ENCODE data around the gene GCNT4.
A peak's percentile ranks its signal among the peaks of the same experiment; 100 is the strongest.
"Not testable (repeated sequence)": the region's sequence is repeated elsewhere in the genome, so short reads cannot be mapped to it uniquely, and the experiment has no call there.

GCNT4 gene, protein sequence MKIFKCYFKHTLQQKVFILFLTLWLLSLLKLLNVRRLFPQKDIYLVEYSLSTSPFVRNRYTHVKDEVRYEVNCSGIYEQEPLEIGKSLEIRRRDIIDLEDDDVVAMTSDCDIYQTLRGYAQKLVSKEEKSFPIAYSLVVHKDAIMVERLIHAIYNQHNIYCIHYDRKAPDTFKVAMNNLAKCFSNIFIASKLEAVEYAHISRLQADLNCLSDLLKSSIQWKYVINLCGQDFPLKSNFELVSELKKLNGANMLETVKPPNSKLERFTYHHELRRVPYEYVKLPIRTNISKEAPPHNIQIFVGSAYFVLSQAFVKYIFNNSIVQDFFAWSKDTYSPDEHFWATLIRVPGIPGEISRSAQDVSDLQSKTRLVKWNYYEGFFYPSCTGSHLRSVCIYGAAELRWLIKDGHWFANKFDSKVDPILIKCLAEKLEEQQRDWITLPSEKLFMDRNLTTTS

DNA sequence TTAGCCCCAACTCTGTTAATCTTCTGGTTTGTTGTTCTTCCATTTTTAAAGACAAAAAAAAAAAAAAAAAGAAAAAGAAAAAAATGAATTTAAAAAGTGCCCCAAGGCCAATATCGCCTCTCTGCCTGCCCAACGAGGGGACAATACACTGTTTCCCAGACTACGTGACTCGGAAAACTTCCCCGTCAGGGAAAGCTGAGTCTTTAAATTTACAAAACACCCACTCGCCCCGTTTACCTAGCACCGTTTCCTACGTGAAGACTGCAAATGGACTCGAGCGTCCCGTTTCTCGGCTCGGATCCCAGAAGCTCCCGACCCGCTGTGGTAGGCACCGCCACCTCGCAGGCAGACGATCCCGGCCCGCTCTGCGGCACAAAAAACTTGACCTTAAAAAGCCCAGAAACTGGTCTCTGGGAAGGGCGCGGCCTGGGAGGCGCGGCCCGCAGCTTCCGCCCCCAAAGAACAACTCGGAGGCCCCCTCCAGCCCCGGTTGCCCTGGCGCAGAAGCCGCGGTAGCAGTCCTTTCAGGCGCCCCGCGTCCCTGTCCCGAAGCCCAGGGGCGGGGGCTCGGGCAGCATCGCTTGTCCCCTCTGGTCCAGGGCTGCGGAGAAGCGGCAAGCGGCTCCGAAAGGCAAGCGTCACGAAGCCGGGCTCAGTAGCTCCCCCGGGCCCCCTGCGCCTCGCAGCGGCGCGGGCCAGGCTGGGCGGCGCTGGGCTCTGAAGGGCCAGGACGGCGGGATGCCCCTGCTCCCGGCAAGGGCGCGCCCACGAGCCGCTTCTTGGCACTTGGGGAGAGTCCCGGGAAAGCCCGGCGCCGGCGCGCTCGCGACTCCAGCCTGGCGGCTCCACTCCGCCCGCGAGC is at the start of gene GCNT4:
TSS of gene GCNT4 (minus strand) at position 367 of the 862 bp plus-strand sequence. CDS start 22,521 bp downstream, outside the sequence.
- H3K27me3 ChIP-seq (ENCODE audit: control insufficient read depth in 2 of 2, insufficient read depth in 2 of 2, low read length in 2 of 2) = no peaks in the 10 kb centered on the region
- peak within 1 kb of the TSS; percentile 70 to 82 for H3K4me3 ChIP-seq (ENCODE audit: low read length in 2 of 2)
- peak within 1 kb of the TSS; percentile 72 to 73 for H3K9ac ChIP-seq (ENCODE audit: low read depth in 1 of 2, low read length in 2 of 2)
- no peaks in the 10 kb centered on the region for H3K36me3 ChIP-seq (ENCODE audit: control insufficient read depth in 2 of 2, insufficient read depth in 2 of 2, low read length in 2 of 2)
- H3K9me3 ChIP-seq (ENCODE audit: control insufficient read depth in 2 of 2, low read length in 2 of 2) = no peaks in the 10 kb centered on the region
- H3K4me1 ChIP-seq (ENCODE audit: control insufficient read depth in 2 of 2, insufficient read depth in 2 of 2, low read length in 2 of 2) = peaks cover 29 to 35% of the 10 kb centered on the region in 2 donors
- peak within 1 kb of the TSS; percentile 75 to 77 for H3K27ac ChIP-seq (ENCODE audit: low read depth in 2 of 2, low read length in 2 of 2)

DNA sequence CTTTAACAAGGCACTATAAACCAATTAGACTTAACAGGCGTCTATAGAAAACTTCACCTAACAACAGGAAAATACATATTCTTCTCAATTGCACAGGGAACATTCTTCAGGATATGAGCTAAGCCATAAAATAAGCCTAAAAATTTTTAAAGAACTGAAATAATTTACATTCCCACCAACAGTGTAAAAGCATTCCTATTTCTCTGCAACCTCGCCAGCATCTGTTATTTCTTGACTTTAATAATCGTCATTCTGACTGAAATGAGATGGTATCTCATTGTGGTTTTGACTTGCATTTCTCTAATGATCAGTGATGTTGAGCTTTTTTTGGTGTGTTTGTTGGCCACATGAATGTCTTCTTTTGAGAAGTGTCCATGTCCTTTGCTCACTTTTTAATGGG is 43.6 kb upstream of the GCNT4 start:
- not testable (repeated sequence) for H3K4me3 ChIP-seq (ENCODE audit: low read length in 2 of 2); H3K27me3 ChIP-seq (ENCODE audit: control insufficient read depth in 2 of 2, insufficient read depth in 2 of 2, low read length in 2 of 2); H3K9ac ChIP-seq (ENCODE audit: low read depth in 1 of 2, low read length in 2 of 2); H3K36me3 ChIP-seq (ENCODE audit: control insufficient read depth in 2 of 2, insufficient read depth in 2 of 2, low read length in 2 of 2); H3K9me3 ChIP-seq (ENCODE audit: control insufficient read depth in 2 of 2, low read length in 2 of 2); H3K27ac ChIP-seq (ENCODE audit: low read depth in 2 of 2, low read length in 2 of 2); H3K4me1 ChIP-seq (ENCODE audit: control insufficient read depth in 2 of 2, insufficient read depth in 2 of 2, low read length in 2 of 2)

DNA sequence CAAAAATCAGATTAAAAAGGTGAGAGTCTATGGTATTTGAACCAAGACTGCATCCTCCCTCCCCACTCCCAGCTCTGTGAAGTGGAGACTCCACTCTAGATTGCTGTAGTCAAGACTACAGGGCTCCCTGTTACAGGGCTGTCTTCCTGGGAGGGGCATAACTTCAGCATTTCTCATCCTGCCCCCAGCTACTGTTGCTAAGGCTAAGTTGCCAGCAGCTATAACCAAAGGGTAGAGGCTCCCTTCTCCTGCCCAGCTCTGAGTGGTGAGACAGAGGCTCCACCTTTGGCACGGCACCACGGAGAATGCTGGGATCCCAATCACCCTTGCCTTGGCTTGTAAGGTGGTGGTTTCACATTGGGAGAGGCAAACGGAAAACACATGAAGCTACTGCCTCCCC is 39.2 kb upstream of the GCNT4 start:
- Histone ChIP-seq H3K9me3 (ENCODE audit: control insufficient read depth in 2 of 2, low read length in 2 of 2) (no peaks in the 10 kb centered on the region), H3K4me3 (ENCODE audit: low read length in 2 of 2) (no peak overlapping the region), H3K27ac (ENCODE audit: low read depth in 2 of 2, low read length in 2 of 2) (no peak overlapping the region), H3K9ac (ENCODE audit: low read depth in 1 of 2, low read length in 2 of 2) (no peak overlapping the region), H3K4me1 (ENCODE audit: control insufficient read depth in 2 of 2, insufficient read depth in 2 of 2, low read length in 2 of 2) (no peaks in the 10 kb centered on the region), H3K27me3 (ENCODE audit: control insufficient read depth in 2 of 2, insufficient read depth in 2 of 2, low read length in 2 of 2) (peaks cover 0 to 2% of the 10 kb centered on the region in 2 donors), H3K36me3 (ENCODE audit: control insufficient read depth in 2 of 2, insufficient read depth in 2 of 2, low read length in 2 of 2) (no peaks in the 10 kb centered on the region)

DNA sequence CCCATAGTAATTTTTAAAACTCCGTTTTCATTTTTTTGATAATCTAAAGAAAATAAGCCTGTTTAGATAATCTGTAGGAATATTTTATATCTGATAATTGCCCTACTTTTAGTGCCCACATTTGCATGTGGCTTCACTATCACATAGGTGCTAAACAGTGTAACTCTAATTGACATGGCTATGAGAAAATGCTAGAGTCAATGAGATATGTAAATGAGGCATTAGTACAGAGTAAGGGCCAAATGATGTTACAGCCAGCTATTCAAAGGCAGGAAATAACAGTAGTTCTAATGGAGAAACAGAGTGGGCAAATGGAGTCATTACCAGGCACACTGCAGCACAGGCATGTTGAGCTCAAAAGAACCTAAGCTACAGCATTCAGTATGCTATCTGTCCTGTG is 37.3 kb upstream of the GCNT4 start:
- Histone ChIP-seq H3K4me3 (ENCODE audit: low read length in 2 of 2) (no peak overlapping the region), H3K9ac (ENCODE audit: low read depth in 1 of 2, low read length in 2 of 2) (no peak overlapping the region), H3K36me3 (ENCODE audit: control insufficient read depth in 2 of 2, insufficient read depth in 2 of 2, low read length in 2 of 2) (no peaks in the 10 kb centered on the region), H3K27ac (ENCODE audit: low read depth in 2 of 2, low read length in 2 of 2) (no peak overlapping the region), H3K27me3 (ENCODE audit: control insufficient read depth in 2 of 2, insufficient read depth in 2 of 2, low read length in 2 of 2) (peaks cover 0 to 2% of the 10 kb centered on the region in 2 donors), H3K9me3 (ENCODE audit: control insufficient read depth in 2 of 2, low read length in 2 of 2) (no peaks in the 10 kb centered on the region), H3K4me1 (ENCODE audit: control insufficient read depth in 2 of 2, insufficient read depth in 2 of 2, low read length in 2 of 2) (no peaks in the 10 kb centered on the region)

DNA sequence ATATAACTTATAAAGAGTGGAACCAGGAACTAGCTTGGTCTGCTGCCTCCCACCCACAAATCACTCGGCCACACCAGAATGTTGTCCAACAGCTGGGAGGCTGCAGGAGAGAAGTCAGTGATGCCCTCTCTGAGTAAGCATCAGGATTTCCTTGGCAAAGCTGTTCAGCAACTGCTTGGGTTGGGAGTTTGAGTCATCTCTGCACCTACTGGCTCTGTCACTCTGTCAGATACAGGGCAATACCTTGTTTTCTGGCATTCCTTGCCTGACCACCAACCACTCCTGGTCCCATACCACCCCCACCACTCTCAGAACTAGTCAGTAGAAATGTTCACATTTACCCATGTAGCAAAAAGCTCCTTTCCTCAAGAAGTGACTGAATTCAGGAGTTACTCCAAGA is 36.8 kb upstream of the GCNT4 start:
- Histone ChIP-seq H3K27ac (ENCODE audit: low read depth in 2 of 2, low read length in 2 of 2) (no peak overlapping the region), H3K9ac (ENCODE audit: low read depth in 1 of 2, low read length in 2 of 2) (no peak overlapping the region), H3K27me3 (ENCODE audit: control insufficient read depth in 2 of 2, insufficient read depth in 2 of 2, low read length in 2 of 2) (peaks cover 0 to 2% of the 10 kb centered on the region in 2 donors), H3K36me3 (ENCODE audit: control insufficient read depth in 2 of 2, insufficient read depth in 2 of 2, low read length in 2 of 2) (no peaks in the 10 kb centered on the region), H3K4me1 (ENCODE audit: control insufficient read depth in 2 of 2, insufficient read depth in 2 of 2, low read length in 2 of 2) (no peaks in the 10 kb centered on the region), H3K9me3 (ENCODE audit: control insufficient read depth in 2 of 2, low read length in 2 of 2) (no peaks in the 10 kb centered on the region), H3K4me3 (ENCODE audit: low read length in 2 of 2) (no peak overlapping the region)

DNA sequence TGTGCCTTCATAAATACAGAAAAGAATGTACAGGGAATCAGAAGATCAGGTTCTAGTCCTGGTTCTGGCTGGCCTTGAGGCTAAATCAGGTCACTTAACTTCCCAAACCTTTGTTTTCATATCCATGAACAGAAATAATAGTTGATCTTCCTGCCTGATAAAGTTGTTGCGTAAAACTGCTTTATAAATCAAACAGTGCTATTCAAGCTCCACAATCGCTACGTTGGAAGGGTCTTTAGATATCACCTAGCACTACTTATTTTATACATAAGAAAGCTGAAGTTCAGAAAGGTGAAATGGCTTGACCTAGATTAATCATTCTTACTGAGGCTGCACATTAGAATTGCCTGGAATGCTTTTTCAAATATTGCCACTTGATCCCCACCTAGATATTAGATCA is 36.3 kb upstream of the GCNT4 start:
- Histone ChIP-seq H3K4me3 (ENCODE audit: low read length in 2 of 2) (no peak overlapping the region), H3K4me1 (ENCODE audit: control insufficient read depth in 2 of 2, insufficient read depth in 2 of 2, low read length in 2 of 2) (no peaks in the 10 kb centered on the region), H3K27ac (ENCODE audit: low read depth in 2 of 2, low read length in 2 of 2) (no peak overlapping the region), H3K9ac (ENCODE audit: low read depth in 1 of 2, low read length in 2 of 2) (no peak overlapping the region), H3K27me3 (ENCODE audit: control insufficient read depth in 2 of 2, insufficient read depth in 2 of 2, low read length in 2 of 2) (peaks cover 0 to 2% of the 10 kb centered on the region in 2 donors), H3K9me3 (ENCODE audit: control insufficient read depth in 2 of 2, low read length in 2 of 2) (no peaks in the 10 kb centered on the region), H3K36me3 (ENCODE audit: control insufficient read depth in 2 of 2, insufficient read depth in 2 of 2, low read length in 2 of 2) (no peaks in the 10 kb centered on the region)

DNA sequence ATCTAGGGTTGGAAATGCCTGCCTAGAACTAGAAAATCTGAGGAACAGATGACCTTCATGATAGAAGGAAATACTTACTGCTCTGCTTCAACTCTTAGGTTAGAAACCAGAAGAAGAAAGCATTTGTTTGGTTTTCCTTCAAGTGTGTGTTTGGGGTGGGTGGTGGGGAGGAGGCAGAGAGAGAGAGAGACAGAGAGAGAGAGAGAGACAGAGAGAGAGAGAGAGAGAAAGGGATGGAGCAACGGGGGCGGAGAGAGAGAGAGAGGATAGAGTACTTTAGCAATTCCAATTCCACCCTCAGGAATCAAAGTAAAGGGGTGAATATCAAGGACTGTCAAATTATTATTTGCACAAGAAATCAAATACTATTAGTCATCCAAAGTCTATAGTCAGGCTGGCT is 29.2 kb upstream of the GCNT4 start:
- Histone ChIP-seq H3K27me3 (ENCODE audit: control insufficient read depth in 2 of 2, insufficient read depth in 2 of 2, low read length in 2 of 2) (no peaks in the 10 kb centered on the region), H3K9ac (ENCODE audit: low read depth in 1 of 2, low read length in 2 of 2) (no peak overlapping the region), H3K4me1 (ENCODE audit: control insufficient read depth in 2 of 2, insufficient read depth in 2 of 2, low read length in 2 of 2) (no peaks in the 10 kb centered on the region), H3K27ac (ENCODE audit: low read depth in 2 of 2, low read length in 2 of 2) (no peak overlapping the region), H3K4me3 (ENCODE audit: low read length in 2 of 2) (no peak overlapping the region), H3K36me3 (ENCODE audit: control insufficient read depth in 2 of 2, insufficient read depth in 2 of 2, low read length in 2 of 2) (no peaks in the 10 kb centered on the region), H3K9me3 (ENCODE audit: control insufficient read depth in 2 of 2, low read length in 2 of 2) (no peaks in the 10 kb centered on the region)

DNA sequence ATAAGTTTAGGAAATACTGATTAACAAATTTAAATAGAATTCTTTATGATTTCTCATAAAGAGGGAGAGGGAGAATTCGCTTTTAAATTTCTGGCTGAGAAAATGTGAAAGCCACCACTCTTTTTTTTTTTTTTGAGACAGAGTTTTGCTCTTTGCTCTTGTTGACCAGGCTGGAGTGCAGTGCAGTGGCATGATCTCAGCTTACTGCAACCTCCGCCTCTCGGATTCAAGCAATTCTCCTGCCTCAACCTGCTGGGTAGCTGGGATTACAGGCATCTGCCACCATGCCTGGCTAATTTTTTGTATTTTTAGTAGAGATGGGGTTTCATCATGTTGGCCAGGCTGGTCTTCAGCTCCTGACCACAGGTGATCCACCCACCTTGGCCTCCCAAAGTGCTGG is 27.0 kb upstream of the GCNT4 start:
- not testable (repeated sequence) for H3K9me3 ChIP-seq (ENCODE audit: control insufficient read depth in 2 of 2, low read length in 2 of 2); H3K36me3 ChIP-seq (ENCODE audit: control insufficient read depth in 2 of 2, insufficient read depth in 2 of 2, low read length in 2 of 2); H3K4me3 ChIP-seq (ENCODE audit: low read length in 2 of 2); H3K27ac ChIP-seq (ENCODE audit: low read depth in 2 of 2, low read length in 2 of 2); H3K4me1 ChIP-seq (ENCODE audit: control insufficient read depth in 2 of 2, insufficient read depth in 2 of 2, low read length in 2 of 2); H3K9ac ChIP-seq (ENCODE audit: low read depth in 1 of 2, low read length in 2 of 2); H3K27me3 ChIP-seq (ENCODE audit: control insufficient read depth in 2 of 2, insufficient read depth in 2 of 2, low read length in 2 of 2)

DNA sequence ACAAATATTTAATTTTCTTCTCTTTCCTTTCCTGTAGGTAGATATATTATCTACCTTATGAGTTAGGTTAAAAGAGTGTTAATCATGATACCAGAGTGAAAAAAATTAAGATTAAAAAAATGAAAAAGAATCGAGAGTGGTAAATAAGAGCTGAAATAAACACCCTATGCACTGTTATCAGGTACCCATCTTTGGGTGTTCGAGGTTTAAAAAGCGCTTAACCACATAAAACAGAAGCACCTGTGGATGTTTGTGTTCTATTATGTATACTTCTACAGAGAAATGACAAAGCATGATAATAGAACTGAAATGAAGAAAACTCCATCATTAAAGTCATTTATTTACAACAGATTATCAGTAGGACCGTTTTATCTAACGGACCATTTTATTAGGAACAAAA is 25.7 kb upstream of the GCNT4 start:
- Histone ChIP-seq H3K27me3 (ENCODE audit: control insufficient read depth in 2 of 2, insufficient read depth in 2 of 2, low read length in 2 of 2) (no peaks in the 10 kb centered on the region), H3K9ac (ENCODE audit: low read depth in 1 of 2, low read length in 2 of 2) (no peak overlapping the region), H3K4me3 (ENCODE audit: low read length in 2 of 2) (no peak overlapping the region), H3K9me3 (ENCODE audit: control insufficient read depth in 2 of 2, low read length in 2 of 2) (no peaks in the 10 kb centered on the region), H3K36me3 (ENCODE audit: control insufficient read depth in 2 of 2, insufficient read depth in 2 of 2, low read length in 2 of 2) (no peaks in the 10 kb centered on the region), H3K27ac (ENCODE audit: low read depth in 2 of 2, low read length in 2 of 2) (no peak overlapping the region), H3K4me1 (ENCODE audit: control insufficient read depth in 2 of 2, insufficient read depth in 2 of 2, low read length in 2 of 2) (no peaks in the 10 kb centered on the region)

DNA sequence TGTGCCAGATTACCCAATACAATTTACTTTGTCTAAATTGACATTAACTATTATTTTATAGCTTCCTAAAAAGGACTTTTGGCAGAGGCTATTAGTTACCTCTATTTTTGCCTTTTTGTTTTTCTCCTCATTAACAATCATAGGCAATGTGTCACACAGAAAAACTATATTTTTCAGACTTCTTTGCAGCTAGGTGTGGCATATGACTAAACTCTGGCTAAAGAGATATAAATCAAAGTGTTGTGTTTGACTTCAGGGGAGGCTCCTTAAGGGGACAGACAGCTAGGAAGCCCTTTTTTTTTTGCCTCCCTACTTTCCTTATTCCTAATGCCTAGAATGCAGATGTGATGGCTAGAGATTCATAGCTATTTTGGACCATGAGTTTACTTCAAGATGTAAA is 19.7 kb upstream of the GCNT4 start:
- Histone ChIP-seq H3K9ac (ENCODE audit: low read depth in 1 of 2, low read length in 2 of 2) (no peak overlapping the region), H3K27me3 (ENCODE audit: control insufficient read depth in 2 of 2, insufficient read depth in 2 of 2, low read length in 2 of 2) (no peaks in the 10 kb centered on the region), H3K9me3 (ENCODE audit: control insufficient read depth in 2 of 2, low read length in 2 of 2) (no peaks in the 10 kb centered on the region), H3K4me3 (ENCODE audit: low read length in 2 of 2) (no peak overlapping the region), H3K36me3 (ENCODE audit: control insufficient read depth in 2 of 2, insufficient read depth in 2 of 2, low read length in 2 of 2) (no peaks in the 10 kb centered on the region), H3K27ac (ENCODE audit: low read depth in 2 of 2, low read length in 2 of 2) (no peak overlapping the region), H3K4me1 (ENCODE audit: control insufficient read depth in 2 of 2, insufficient read depth in 2 of 2, low read length in 2 of 2) (no peaks in the 10 kb centered on the region)

All from mucosa of rectum (tissue), 2 donors.